ENCODE data around the gene NUTF2. TPM values are rescaled to one million over a fixed set of nuclear protein-coding genes. Genes with fewer than 3 reads are reported as not detected.

Gene NUTF2
- polyA plus RNA-seq, 1 experiment: 230 TPM

DNA sequence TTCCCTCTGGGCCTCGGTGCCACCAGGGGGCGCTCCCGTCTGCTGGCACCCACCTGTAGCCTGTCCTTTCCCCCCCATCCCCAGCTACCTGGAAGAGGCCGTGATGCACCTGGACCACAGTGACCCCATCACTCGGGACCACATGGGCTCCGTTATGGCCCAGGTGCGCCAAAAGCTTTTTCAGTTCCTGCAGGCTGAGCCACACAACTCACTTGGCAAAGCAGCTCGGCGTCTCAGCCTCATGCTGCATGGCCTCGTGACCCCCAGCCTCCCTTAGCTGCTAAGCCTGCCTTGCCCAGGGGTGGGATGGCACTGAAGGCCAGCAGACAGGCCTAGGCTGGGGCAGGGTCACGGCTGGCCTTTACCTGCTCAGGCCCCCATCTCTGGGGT lies 37.1 kb downstream of the NUTF2 start:
- POLR2A ChIA-PET: interaction anchor here (0.6 kb wide), 1 partner anchor 30 kb away, joined by 3 read pairs; no protein-coding TSS in a partner anchor
- no peak for DNase-seq (ENCODE audit: low read depth)
- CTCF ChIA-PET: interaction anchor here (0.6 to 8.4 kb wide), 37 partner anchors 9 to 362 kb away, joined by 3 to 155 read pairs (median 6); partner anchors contain the start of genes CTRL, DDX28, DUS2 and EDC4
- Histone ChIP-seq H3K4me3 (ENCODE audit: low read depth, low read length) (no peak overlapping the region), H3K27me3 (ENCODE audit: control insufficient read depth, insufficient read depth, low read length) (no peaks in the 10 kb centered on the region), H3K36me3 (ENCODE audit: control insufficient read depth, insufficient read depth, low read length) (peaks cover 53% of the 10 kb centered on the region)
- TF ChIP-seq, protein P1, sequence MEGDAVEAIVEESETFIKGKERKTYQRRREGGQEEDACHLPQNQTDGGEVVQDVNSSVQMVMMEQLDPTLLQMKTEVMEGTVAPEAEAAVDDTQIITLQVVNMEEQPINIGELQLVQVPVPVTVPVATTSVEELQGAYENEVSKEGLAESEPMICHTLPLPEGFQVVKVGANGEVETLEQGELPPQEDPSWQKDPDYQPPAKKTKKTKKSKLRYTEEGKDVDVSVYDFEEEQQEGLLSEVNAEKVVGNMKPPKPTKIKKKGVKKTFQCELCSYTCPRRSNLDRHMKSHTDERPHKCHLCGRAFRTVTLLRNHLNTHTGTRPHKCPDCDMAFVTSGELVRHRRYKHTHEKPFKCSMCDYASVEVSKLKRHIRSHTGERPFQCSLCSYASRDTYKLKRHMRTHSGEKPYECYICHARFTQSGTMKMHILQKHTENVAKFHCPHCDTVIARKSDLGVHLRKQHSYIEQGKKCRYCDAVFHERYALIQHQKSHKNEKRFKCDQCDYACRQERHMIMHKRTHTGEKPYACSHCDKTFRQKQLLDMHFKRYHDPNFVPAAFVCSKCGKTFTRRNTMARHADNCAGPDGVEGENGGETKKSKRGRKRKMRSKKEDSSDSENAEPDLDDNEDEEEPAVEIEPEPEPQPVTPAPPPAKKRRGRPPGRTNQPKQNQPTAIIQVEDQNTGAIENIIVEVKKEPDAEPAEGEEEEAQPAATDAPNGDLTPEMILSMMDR (IDR thresholded peaks at IDR 0.05; ENCODE audit: insufficient read depth, low read depth, low read length): peak; percentile 90

DNA sequence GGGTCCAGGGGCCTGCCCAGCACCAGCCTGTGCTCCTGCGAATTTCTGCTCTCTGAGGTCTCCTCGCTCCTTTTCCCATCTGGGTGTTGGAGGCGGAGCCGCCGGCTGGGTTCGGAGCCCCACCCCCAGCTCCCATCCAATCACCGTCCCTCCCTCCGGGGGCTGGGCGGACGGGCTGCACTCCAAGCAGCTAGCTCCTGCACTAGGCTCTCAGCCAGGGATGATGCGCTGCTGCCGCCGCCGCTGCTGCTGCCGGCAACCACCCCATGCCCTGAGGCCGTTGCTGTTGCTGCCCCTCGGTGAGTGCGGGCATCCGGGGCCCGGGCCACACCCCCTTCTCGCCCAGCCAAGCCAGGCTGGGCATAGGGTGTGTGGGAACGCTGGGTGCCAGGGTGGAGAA lies 38.0 kb downstream of the NUTF2 start, which contains the start of gene NRN1L:
Gene NRN1L (plus strand): TSS at position 202 of the 400 bp plus-strand sequence. CDS start 19 bp downstream, at position 221.
- peak; percentile 39 for DNase-seq (ENCODE audit: low read depth)
- Histone ChIP-seq H3K27me3 (ENCODE audit: control insufficient read depth, insufficient read depth, low read length) (no peaks in the 10 kb centered on the region), H3K36me3 (ENCODE audit: control insufficient read depth, insufficient read depth, low read length) (peaks cover 45% of the 10 kb centered on the region), H3K4me3 (ENCODE audit: low read depth, low read length) (no peak within 1 kb of the TSS)
- TF ChIP-seq, protein P1 (IDR thresholded peaks at IDR 0.05; ENCODE audit: insufficient read depth, low read depth, low read length): no peak
- ChIA-PET CTCF (interaction anchor here (0.6 to 8.4 kb wide), 26 partner anchors 8 to 363 kb away, joined by 3 to 155 read pairs (median 9); partner anchors contain the start of genes CTRL, DDX28, DUS2 and EDC4), POLR2A (interaction anchor here (0.6 kb wide), 1 partner anchor 252 kb away, joined by 3 read pairs; no protein-coding TSS in a partner anchor)

DNA sequence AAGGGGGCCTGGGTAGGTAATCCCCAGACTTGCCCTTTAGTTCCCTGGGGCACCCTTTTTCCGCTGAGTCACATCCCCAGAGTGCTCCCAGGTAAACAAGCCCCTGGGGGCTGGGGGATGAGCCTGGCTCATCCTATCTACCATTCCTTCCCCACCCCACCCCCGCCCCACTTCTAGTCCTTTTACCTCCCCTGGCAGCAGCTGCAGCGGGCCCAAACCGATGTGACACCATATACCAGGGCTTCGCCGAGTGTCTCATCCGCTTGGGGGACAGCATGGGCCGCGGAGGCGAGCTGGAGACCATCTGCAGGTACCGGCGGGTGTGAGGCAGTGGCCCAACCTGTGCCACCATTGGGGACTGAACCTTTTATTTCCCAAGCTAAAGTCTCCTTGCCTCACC lies 38.8 kb downstream of the NUTF2 start:
- no peak for DNase-seq (ENCODE audit: low read depth)
- H3K27me3 ChIP-seq (ENCODE audit: control insufficient read depth, insufficient read depth, low read length): no peaks in the 10 kb centered on the region
- CTCF ChIA-PET: interaction anchor here (1.3 to 8.4 kb wide), 7 partner anchors 18 to 365 kb away, joined by 3 to 155 read pairs (median 7); partner anchors contain the start of genes CTRL and PSMB10
- H3K4me3 ChIP-seq (ENCODE audit: low read depth, low read length): no peak overlapping the region
- TF ChIP-seq, protein P1 (IDR thresholded peaks at IDR 0.05; ENCODE audit: insufficient read depth, low read depth, low read length): no peak
- H3K36me3 ChIP-seq (ENCODE audit: control insufficient read depth, insufficient read depth, low read length): peaks cover 37% of the 10 kb centered on the region
- POLR2A ChIA-PET: no interaction called here

DNA sequence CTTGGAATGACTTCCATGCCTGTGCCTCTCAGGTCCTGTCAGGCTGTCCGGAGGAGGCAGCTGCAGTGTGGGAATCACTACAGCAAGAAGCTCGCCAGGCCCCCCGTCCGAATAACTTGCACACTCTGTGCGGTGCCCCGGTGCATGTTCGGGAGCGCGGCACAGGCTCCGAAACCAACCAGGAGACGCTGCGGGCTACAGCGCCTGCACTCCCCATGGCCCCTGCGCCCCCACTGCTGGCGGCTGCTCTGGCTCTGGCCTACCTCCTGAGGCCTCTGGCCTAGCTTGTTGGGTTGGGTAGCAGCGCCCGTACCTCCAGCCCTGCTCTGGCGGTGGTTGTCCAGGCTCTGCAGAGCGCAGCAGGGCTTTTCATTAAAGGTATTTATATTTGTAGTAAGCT lies 39.2 kb downstream of the NUTF2 start:
- DNase-seq (ENCODE audit: low read depth): no peak
- ChIA-PET CTCF (interaction anchor here (1.3 to 8.4 kb wide), 3 partner anchors 46 to 365 kb away, joined by 3 to 155 read pairs (median 5); partner anchors contain the start of genes CTRL and PSMB10), POLR2A (no interaction called here)
- TF ChIP-seq, protein P1 (IDR thresholded peaks at IDR 0.05; ENCODE audit: insufficient read depth, low read depth, low read length): no peak
- Histone ChIP-seq H3K36me3 (ENCODE audit: control insufficient read depth, insufficient read depth, low read length) (peaks cover 32% of the 10 kb centered on the region), H3K27me3 (ENCODE audit: control insufficient read depth, insufficient read depth, low read length) (no peaks in the 10 kb centered on the region), H3K4me3 (ENCODE audit: low read depth, low read length) (no peak overlapping the region)

DNA sequence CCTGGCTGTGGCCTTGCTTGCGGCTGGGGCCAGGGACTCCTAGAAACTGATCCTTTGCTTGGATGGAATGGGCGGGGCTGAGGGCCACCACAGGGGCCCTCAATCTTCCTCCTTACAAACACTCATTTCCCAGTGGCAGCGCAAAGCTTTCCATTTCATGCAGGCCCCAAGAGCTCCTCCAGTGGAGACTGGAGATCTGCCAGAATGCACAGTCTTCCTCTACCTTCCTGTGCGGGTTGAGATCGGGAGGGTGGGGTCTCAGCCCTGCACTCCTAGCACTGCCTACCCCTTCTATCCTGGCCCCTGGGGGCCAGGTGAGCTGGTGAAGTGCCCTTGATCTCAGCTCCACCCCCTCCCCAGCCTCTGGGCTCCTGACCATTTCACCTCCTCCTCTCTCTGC lies 39.7 kb downstream of the NUTF2 start:
- Histone ChIP-seq H3K36me3 (ENCODE audit: control insufficient read depth, insufficient read depth, low read length) (peaks cover 28% of the 10 kb centered on the region), H3K27me3 (ENCODE audit: control insufficient read depth, insufficient read depth, low read length) (no peaks in the 10 kb centered on the region), H3K4me3 (ENCODE audit: low read depth, low read length) (no peak overlapping the region)
- ChIA-PET POLR2A (no interaction called here), CTCF (interaction anchor here (1.3 to 8.4 kb wide), 3 partner anchors 46 to 366 kb away, joined by 3 to 155 read pairs (median 5); partner anchors contain the start of genes CTRL and PSMB10)
- TF ChIP-seq, protein P1 (IDR thresholded peaks at IDR 0.05; ENCODE audit: insufficient read depth, low read depth, low read length): no peak
- DNase-seq (ENCODE audit: low read depth): no peak
